Metanephros (tissue), 1 donor: ENCODE data around the gene IGSF8. TPM values are rescaled to one million over a fixed set of nuclear protein-coding genes. Genes with fewer than 3 reads are reported as not detected.

Experiments
- total RNA-seq: library from RNA; depleted of rRNA; stranded (reverse); fragments of >200 nt; gene quantifications from one replicate; pipeline ENCODE4 v1.2.3, GENCODE V29; 2014

Gene IGSF8
- total RNA-seq = 32.8 TPM

DNA sequence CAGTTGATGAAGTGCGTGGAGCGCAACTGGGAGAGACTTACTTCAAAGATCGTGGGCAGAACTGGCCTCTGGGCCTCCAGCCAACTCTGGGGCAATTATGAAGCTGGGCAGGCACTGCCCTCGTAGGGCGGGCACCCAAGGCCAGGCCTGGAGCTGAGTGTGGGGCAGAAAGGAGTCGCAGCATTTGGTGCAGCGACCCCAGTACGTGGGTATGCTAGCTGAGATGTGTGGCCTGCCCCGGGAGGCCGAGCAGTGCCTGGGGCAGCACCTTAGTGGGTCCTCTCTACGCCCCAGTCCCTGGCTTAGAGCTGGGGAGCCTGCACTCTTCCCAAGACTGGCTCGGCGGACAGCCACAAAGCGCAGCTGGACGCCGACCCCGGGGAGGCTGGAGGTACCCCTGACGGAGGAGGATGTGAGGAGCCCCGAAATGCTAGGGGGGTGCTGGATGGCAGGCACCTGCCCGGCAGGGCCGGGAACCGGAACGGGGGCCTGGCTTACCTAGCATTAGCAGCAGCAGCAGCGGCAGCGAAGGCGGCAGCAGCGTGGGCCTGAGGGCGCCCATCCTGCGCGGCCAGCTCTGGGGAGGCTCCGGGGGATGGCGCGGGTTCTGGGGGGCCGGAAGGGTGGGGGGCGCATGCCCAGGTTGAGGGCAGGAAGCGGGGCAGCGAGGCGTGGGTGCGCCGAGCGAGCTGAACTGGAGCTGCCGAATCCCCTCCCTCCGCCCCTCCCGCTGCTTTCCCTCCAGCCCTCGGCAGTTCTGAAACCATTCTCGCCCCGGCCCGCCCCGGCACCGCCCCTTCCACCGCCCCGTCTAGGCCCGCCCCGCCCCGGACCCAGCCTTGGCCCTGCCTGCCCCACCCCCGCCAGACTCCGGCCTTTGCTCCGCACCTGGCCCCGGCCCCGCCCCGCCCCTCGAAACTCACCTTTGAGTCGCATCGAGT is at the start of gene IGSF8:
Gene IGSF8, minus strand, starts transcription at position 709 of the 941 bp plus-strand sequence. Its CDS starts 147 bp downstream, at position 562.

GRCh38 chr1:160115545-160116282 is 17.3 kb upstream of the IGSF8 start, which contains the start of gene ATP1A2:
Gene ATP1A2, plus strand, starts transcription at chr1:160115759. Its CDS starts 103 bp downstream, at chr1:160115862.

GRCh38 chr1:160081261-160081936 is 17.0 kb downstream of the IGSF8 start, which contains the start of gene KCNJ9:
Gene KCNJ9, plus strand, starts transcription at chr1:160081538. Its CDS starts 2,493 bp downstream, at chr1:160084031.

GRCh38 chr1:160069460-160070231 is 28.8 kb downstream of the IGSF8 start, which contains the start of gene KCNJ10:
Gene KCNJ10, minus strand, starts transcription at chr1:160070160. Its CDS starts 27,628 bp downstream, at chr1:160042532.

Other genes starting within 250 kb of the IGSF8 start
- 0.23 TPM for gene VSIG8, start 236.0 kb downstream of the IGSF8 start, total RNA-seq
- 0.41 TPM for gene CFAP45, start 198.5 kb downstream of the IGSF8 start, total RNA-seq
- gene TAGLN2, start 173.1 kb downstream of the IGSF8 start, total RNA-seq = 109 TPM
- 5.8 TPM for gene IGSF9, start 153.0 kb downstream of the IGSF8 start, total RNA-seq
- not detected for gene SLAMF9, start 144.4 kb downstream of the IGSF8 start, total RNA-seq
- 5.7 TPM for gene PIGM, start 66.6 kb downstream of the IGSF8 start, total RNA-seq
- gene KCNJ10, start 28.5 kb downstream of the IGSF8 start, total RNA-seq = 12.7 TPM
- 0.12 TPM for gene KCNJ9, start 17.1 kb downstream of the IGSF8 start, total RNA-seq
- gene ATP1A2, start 17.1 kb upstream of the IGSF8 start, total RNA-seq = 36.4 TPM
- 0.76 TPM for gene ATP1A4, start 53.0 kb upstream of the IGSF8 start, total RNA-seq
- gene CASQ1, start 92.0 kb upstream of the IGSF8 start, total RNA-seq = 103 TPM
- gene PEA15, start 106.8 kb upstream of the IGSF8 start, total RNA-seq = 43.7 TPM
- 148 TPM for gene DCAF8, start 163.9 kb upstream of the IGSF8 start, total RNA-seq
- 58.0 TPM for gene PEX19, start 186.5 kb upstream of the IGSF8 start, total RNA-seq
- gene COPA, start 244.6 kb upstream of the IGSF8 start, total RNA-seq = 127 TPM
- 102 TPM for gene NCSTN, start 244.8 kb upstream of the IGSF8 start, total RNA-seq